H1 (cell line): ENCODE measurements around the gene GALNT6.

ENCODE experiments used
- BRCA1 ChIP-seq: IDR thresholded peaks from 2 replicates; pipeline ENCODE4 v1.6.1; 2012; ENCODE audit warnings: low read depth, low read length, improper control_type of control experiment
- CTCF ChIP-seq, 3 experiments: IDR thresholded peaks; 1 replicate in 2 of 3; 2 replicates in 1 of 3; pipeline versions ENCODE4 v1.5.1 to v1.6.1; 2011; ENCODE audit warnings: low read length in 3 of 3, mild to moderate bottlenecking in 3 of 3, inconsistent platforms in 2 of 3, low read depth in 1 of 3, moderate library complexity in 1 of 3; ENCODE audit not compliant: insufficient read depth in 1 of 3; ENCODE audit errors: control extremely low read depth in 1 of 3
- RAD21 ChIP-seq, 2 experiments: IDR thresholded peaks in 1 of 2; conservative IDR thresholded peaks in 1 of 2; 2 replicates each; pipeline ENCODE4 v1.6.1; 2011; ENCODE audit warnings: low read depth in 2 of 2, low read length in 2 of 2, improper control_type of control experiment in 1 of 2, inconsistent platforms in 1 of 2, mild to moderate bottlenecking in 1 of 2, moderate library complexity in 1 of 2
- RNF2 ChIP-seq: fragments of 200-900, 300-1000 bp; sonication (generic); IDR thresholded peaks from 2 replicates; pipeline ENCODE4 v1.7.1; 2016; ENCODE audit warnings: borderline replicate concordance, low read depth, mild to moderate bottlenecking, antibody characterized with exemption, low read length; ENCODE audit not compliant: poor library complexity, severe bottlenecking; ENCODE audit errors: missing control alignments
- SP1 ChIP-seq: IDR thresholded peaks from 2 replicates; pipeline ENCODE4 v1.6.1; 2011; ENCODE audit warnings: low read depth, low read length

- TF ChIP-seq RNF2 (no peak), CTCF (IDR thresholded peaks at IDR 0.05; ENCODE audit: control extremely low read depth in 1 of 3, insufficient read depth in 1 of 3, low read depth in 1 of 3, low read length in 3 of 3) (no peak), BRCA1 (no peak), SP1 (no peak), RAD21 (IDR thresholded peaks at IDR 0.05 in 1 of 2, conservative IDR thresholded peaks at IDR 0.05 in 1 of 2; ENCODE audit: low read depth in 2 of 2, low read length in 2 of 2) (no peak)
These were observed 10.7 kb upstream of the GALNT6 start for GRCh38 chr12:51401900-51402299.
